Renal cortex interstitium (tissue), 11 donors: ENCODE results near the gene ASB10. TPM values are rescaled to one million over a fixed set of nuclear protein-coding genes. Genes with fewer than 3 reads are reported as not detected.
A peak's percentile ranks its signal among the peaks of the same experiment; 100 is the strongest.

Experiments used
- DNase-seq, 11 donors: peaks; one replicate each; pipeline ENCODE4 v3.0.0-alpha.2; 2013; ENCODE audit warnings: low read depth in 9 of 11, low spot score in 4 of 11; ENCODE audit errors: extremely low read depth in 1 of 11
- polyA plus RNA-seq, 3 donors: library from polyadenylated mRNA; unstranded; fragments of 120-200 nt; gene quantifications; one replicate each; pipeline ENCODE4 v1.2.1, GENCODE V29; 2013; ENCODE audit not compliant: insufficient read length in 3 of 3

The ASB10 gene
- polyA plus RNA-seq, 3 donors, result not detected

GRCh38 chr7:151141855-151142685 lies 45.0 kb downstream of the ASB10 start:
- no peak for DNase-seq

GRCh38 chr7:151141311-151141854 lies 45.7 kb downstream of the ASB10 start:
- DNase-seq, result no peak

GRCh38 chr7:151140826-151141225 lies 46.2 kb downstream of the ASB10 start:
- DNase-seq, result no peak

GRCh38 chr7:151139791-151140190 lies 47.3 kb downstream of the ASB10 start:
- DNase-seq, result no peak

GRCh38 chr7:151139071-151139790 lies 47.8 kb downstream of the ASB10 start:
- no peak for DNase-seq

GRCh38 chr7:151138153-151138851 lies 48.7 kb downstream of the ASB10 start:
- DNase-seq, result no peak

GRCh38 chr7:151137791-151138152 lies 49.3 kb downstream of the ASB10 start:
- DNase-seq, result no peak

GRCh38 chr7:151137076-151137675 lies 49.9 kb downstream of the ASB10 start:
- DNase-seq, result no peak

GRCh38 chr7:151135866-151136843 lies 50.9 kb downstream of the ASB10 start:
- DNase-seq, result no peak

- DNase-seq, result no peak
Measured at GRCh38 chr7:151135525-151135845, 51.6 kb downstream of the ASB10 start.

- DNase-seq, result no peak
Measured at GRCh38 chr7:151134743-151135524, 52.1 kb downstream of the ASB10 start.

GRCh38 chr7:151133986-151134742 lies 52.9 kb downstream of the ASB10 start:
- no peak for DNase-seq

GRCh38 chr7:151133266-151133985 lies 53.6 kb downstream of the ASB10 start:
- DNase-seq, result no peak

- DNase-seq, result no peak
Measured at GRCh38 chr7:151132461-151133205, 54.4 kb downstream of the ASB10 start.

GRCh38 chr7:151131592-151132293 lies 55.3 kb downstream of the ASB10 start:
- DNase-seq, result peak in 1 of 11 donors; percentile 50
